Keratinocyte (primary cell): Measurements from ENCODE around the gene ZNF570.

ENCODE experiments used
- EZH2 ChIP-seq: IDR thresholded peaks from one replicate; pipeline ENCODE4 v1.6.1; 2012; ENCODE audit warnings: inconsistent platforms, mild to moderate bottlenecking, low read length, moderate library complexity
- TF ChIP-seq, protein P1 (sequence below), 3 experiments: IDR thresholded peaks in 1 of 3; conservative IDR thresholded peaks in 1 of 3; optimal IDR thresholded peaks in 1 of 3; 2 replicates in 2 of 3; 3 replicates in 1 of 3; pipeline versions ENCODE3 to v1.5.1; 2011; ENCODE audit warnings: low read length in 3 of 3, mild to moderate bottlenecking in 3 of 3, moderate library complexity in 2 of 3, control low read depth in 1 of 3, inconsistent platforms in 1 of 3; ENCODE audit not compliant: insufficient read depth in 2 of 3; ENCODE audit errors: extremely low read depth in 1 of 3

DNA sequence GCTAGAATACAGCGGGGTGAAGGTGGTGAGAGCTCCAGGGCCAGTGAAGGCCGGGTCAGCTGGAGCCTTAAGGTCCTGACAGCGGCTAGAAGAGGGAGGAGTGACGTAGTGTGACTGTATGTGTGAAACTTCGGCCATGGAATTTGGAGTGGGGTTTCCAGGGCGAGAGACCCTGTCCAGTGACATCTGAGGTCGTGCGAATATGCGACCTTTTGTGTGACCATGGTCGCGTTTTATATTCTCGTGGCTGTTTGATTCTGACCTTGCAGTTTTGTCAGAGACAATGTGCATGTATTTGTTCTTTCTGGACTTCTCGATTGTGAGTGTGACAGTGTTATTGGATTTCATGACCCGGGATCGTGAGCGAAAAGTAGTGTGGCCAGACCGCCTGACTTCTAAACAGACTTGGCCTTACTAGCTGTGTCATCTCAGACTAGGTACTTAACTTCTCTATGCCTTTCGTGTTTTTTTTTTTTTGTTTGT is 1.5 kb upstream of the ZNF570 start:
- TF ChIP-seq, protein P1, sequence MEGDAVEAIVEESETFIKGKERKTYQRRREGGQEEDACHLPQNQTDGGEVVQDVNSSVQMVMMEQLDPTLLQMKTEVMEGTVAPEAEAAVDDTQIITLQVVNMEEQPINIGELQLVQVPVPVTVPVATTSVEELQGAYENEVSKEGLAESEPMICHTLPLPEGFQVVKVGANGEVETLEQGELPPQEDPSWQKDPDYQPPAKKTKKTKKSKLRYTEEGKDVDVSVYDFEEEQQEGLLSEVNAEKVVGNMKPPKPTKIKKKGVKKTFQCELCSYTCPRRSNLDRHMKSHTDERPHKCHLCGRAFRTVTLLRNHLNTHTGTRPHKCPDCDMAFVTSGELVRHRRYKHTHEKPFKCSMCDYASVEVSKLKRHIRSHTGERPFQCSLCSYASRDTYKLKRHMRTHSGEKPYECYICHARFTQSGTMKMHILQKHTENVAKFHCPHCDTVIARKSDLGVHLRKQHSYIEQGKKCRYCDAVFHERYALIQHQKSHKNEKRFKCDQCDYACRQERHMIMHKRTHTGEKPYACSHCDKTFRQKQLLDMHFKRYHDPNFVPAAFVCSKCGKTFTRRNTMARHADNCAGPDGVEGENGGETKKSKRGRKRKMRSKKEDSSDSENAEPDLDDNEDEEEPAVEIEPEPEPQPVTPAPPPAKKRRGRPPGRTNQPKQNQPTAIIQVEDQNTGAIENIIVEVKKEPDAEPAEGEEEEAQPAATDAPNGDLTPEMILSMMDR (optimal IDR thresholded peaks at IDR 0.05 in 1 of 3, IDR thresholded peaks at IDR 0.05 in 1 of 3, conservative IDR thresholded peaks at IDR 0.05 in 1 of 3; ENCODE audit: extremely low read depth in 1 of 3, insufficient read depth in 2 of 3, low read length in 3 of 3): no peak
- TF ChIP-seq EZH2: no peak
